Fibroblast of the aortic adventitia (primary cell): ENCODE results near the gene PLCL1. TPM values are rescaled to one million over a fixed set of nuclear protein-coding genes. Genes with fewer than 3 reads are reported as not detected.

ENCODE experiments used
- DNase-seq: peaks from one replicate; pipeline ENCODE4 v3.0.0-alpha.2; 2010; ENCODE audit warnings: low read depth
- H3K4me3 ChIP-seq: 2 replicates; pipeline ENCODE4 v1.5.1; 2011; ENCODE audit warnings: low read depth, mild to moderate bottlenecking, control low read depth, low read length, moderate library complexity
- total RNA-seq: library from RNA; depleted of rRNA; stranded (reverse); fragments of >200 nt; gene quantifications from 2 replicates; pipeline ENCODE4 v1.2.3, GENCODE V29; 2012; ENCODE audit warnings: low replicate concordance
- TF ChIP-seq, protein P1 (sequence below): IDR thresholded peaks from 2 replicates; pipeline ENCODE4 v1.5.1; 2011; ENCODE audit warnings: mild to moderate bottlenecking, low read length, control low read depth, inconsistent platforms; ENCODE audit not compliant: insufficient read depth

PLCL1 gene
- total RNA-seq, 1 donor = 17.7 TPM

DNA sequence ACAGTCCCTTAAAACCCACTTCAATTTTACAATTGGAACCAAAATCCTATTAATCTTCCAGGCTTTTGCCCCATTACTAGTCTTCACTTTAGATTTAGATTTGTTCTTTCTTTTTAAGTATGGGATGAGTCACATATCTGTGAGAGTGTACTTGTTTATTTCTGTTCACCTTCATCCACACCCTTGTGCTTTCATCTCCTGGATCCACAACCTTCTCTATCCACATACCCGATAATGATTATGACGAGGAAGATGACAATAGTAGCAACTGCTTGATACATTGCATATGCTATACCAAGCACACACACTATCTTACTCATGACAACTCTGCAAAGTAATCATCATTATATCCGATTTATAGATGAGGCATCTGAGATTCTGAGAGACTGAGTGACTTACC, 297.3 kb downstream of the PLCL1 start:
- DNase-seq = no peak
- H3K4me3 ChIP-seq = no peak overlapping the region
- TF ChIP-seq, protein P1, sequence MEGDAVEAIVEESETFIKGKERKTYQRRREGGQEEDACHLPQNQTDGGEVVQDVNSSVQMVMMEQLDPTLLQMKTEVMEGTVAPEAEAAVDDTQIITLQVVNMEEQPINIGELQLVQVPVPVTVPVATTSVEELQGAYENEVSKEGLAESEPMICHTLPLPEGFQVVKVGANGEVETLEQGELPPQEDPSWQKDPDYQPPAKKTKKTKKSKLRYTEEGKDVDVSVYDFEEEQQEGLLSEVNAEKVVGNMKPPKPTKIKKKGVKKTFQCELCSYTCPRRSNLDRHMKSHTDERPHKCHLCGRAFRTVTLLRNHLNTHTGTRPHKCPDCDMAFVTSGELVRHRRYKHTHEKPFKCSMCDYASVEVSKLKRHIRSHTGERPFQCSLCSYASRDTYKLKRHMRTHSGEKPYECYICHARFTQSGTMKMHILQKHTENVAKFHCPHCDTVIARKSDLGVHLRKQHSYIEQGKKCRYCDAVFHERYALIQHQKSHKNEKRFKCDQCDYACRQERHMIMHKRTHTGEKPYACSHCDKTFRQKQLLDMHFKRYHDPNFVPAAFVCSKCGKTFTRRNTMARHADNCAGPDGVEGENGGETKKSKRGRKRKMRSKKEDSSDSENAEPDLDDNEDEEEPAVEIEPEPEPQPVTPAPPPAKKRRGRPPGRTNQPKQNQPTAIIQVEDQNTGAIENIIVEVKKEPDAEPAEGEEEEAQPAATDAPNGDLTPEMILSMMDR = no peak

DNA sequence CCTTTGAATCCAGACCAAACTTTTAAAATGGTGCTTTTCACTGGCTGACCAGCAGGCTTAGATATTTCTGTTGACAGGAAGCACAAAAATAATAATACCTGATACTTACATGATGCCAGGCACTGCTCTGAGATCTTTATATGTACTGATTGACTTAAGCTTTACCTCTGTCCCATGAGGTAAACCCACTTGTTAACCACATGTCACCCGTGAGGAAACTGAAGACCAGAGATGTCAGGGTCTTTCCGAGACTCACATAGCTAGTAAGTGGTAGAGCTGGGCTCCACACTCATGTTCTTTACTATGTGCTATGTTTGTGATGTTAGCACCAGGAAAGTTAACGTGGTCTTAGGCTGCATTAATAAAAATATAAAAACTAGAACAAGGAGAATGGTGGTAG, 297.7 kb downstream of the PLCL1 start:
- H3K4me3 ChIP-seq = no peak overlapping the region
- TF ChIP-seq, protein P1 = no peak
- DNase-seq = no peak

DNA sequence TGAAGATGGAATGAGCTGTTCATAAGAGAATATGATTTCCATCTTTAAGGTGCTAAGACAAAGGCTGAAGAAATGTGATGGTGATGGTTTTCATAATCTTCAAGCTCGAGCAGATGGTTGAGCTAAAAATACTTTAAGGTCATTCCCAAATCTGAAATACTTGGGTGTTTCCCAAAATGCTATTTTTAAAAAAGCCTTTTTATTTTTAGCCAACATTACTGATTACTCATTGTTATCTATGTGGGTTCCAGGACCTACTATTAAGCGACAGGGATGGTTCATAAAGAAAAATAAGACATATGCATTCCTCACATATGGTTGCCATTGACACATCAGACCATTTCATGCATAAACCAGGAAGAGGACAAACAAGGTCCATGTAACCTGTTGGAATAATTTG, 298.5 kb downstream of the PLCL1 start:
- TF ChIP-seq, protein P1 = no peak
- no peak overlapping the region for H3K4me3 ChIP-seq
- DNase-seq = peak; percentile 48

DNA sequence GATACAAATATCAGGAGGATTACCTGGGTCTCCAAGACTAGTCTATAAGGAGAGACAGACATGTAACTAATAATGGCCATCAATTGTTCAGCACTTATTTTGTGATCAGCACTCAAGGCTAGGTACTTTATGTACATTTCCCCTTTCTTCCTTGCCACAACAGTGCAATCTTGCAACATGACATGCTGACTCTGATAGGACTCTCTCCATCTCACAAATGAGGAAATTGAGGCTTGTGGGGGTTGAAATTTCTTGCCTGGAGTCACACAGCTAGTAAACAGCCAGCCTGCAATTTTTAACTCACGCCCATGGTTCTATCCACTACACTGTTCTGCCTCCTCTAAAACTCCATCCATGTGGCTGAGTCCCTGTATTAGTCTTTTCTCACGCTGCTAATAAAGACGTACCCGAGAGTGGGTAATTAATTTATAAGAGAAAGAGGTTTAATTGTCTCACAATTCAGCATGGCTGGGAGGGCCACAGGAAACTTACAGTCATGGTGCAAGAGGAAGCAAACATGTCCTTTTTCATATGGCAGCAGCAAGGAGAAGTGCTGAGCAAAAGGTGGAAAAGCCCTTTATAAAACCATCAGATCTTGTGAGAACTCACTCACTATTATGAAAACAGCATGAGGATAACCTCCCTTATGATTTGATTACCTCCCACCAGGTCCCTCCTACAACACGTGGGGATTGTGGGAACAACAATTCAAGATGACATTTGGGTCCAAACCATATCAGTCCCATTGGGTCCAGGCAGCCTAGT, 302.4 kb downstream of the PLCL1 start:
- TF ChIP-seq, protein P1 = no peak
- H3K4me3 ChIP-seq = no peak overlapping the region
- no peak for DNase-seq

DNA sequence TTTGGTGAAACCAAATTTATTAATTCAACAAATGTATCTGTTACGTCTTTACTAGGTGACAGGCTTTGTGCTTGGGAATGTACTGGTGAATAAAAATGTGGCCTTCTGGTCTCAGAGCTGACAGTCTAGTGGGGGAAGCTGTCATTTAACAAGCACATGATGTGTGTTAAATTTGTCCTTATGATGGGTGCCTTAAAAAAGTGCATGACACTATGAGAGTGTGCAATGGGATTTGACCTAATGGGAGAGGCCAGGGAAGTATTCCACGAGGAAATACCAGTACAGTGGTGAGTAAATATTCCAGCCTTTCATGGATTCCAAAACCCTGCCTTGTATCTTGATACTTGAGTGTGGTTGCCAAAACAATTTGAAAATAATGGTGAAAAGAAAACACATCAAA, 308.9 kb downstream of the PLCL1 start:
- TF ChIP-seq, protein P1 = no peak
- DNase-seq = peak; percentile 48
- no peak overlapping the region for H3K4me3 ChIP-seq

DNA sequence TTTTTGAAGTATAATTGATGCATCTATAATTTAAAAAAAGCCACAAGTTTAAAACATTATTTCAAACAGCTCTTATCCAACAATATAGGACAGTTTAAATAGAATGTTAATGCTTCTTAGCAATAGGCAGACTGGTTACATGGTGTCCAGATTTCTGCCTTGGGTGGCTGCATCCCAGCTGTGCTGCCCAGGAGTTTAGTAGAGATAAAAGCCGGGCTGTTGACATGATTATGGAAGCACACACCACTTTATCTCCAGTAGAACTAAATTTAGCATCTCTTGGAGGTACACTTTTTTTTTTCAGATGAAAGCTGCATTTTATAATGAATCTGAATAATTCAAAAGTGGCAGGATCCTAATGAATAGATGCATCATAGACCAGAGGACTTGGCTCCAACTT, 309.7 kb downstream of the PLCL1 start:
- TF ChIP-seq, protein P1 = no peak
- H3K4me3 ChIP-seq = no peak overlapping the region
- DNase-seq = no peak

DNA sequence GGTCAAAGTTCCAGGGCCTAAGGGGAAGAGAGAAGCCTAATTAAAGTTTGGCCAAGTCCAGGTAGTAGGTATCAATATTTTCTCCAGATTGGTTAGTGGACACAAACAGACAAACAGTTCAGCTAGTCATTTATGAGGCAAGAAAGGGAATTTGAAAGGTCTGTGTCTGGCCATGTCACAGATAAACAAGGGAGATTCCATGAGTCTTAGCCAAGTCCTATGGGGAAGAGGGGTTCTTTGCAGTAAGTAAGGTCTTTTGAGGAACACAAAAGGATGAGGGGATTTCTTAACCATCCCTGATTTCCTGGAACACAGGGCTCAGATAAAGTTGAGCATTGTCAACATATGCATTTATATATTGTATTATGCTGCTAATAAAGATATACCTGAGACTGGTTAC, 310.8 kb downstream of the PLCL1 start:
- no peak for DNase-seq
- TF ChIP-seq, protein P1 = no peak
- no peak overlapping the region for H3K4me3 ChIP-seq
